NOMO-1 (cell line): ENCODE data around the gene ISOC1.

Source experiments
- DNase-seq, 2 experiments: peaks; one replicate each; lab custom pipeline; 2025; ENCODE audit not compliant: unreplicated experiment in 2 of 2; lab: John Stamatoyannopoulos, UW

Gene ISOC1

DNA sequence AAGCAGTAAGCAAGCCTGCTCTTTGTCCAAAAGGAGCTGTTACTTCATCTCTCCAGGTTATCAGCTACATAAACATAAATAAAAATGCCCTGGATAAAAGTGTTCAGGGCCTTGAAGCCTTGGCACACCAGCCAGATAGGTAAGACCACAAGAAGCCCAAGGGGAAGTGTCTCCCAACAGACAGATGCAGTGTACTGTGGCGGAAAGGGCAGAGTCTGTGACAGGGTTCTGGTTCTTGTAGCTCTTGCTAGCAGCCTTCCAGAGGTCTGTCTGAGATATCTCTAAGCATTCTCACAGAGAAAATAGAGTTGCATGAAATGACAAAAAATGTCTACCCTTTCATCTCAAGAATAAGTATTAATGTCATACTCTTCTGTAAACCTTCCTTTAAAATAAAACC, 30.1 kb downstream of the ISOC1 start:
- no peak for DNase-seq

DNA sequence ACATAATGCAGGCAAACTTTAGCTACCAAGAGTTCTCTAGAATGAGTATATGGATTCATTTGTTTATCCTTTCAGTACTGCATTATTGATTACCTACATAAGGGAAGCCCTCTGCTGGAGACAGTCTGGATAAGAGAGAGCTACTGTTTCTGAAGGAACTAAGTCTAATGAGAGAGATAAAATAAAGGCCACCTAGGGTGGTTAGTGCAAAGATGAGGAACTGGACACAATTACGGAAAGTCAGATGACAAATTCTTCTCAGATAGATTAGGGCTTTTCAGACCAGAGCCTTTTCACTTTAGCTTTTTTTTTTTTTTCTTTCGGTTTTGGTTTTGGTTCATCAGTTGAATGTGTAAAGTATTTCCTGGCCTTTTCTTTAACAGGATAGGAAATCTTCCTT, 31.3 kb downstream of the ISOC1 start:
- DNase-seq: no peak

DNA sequence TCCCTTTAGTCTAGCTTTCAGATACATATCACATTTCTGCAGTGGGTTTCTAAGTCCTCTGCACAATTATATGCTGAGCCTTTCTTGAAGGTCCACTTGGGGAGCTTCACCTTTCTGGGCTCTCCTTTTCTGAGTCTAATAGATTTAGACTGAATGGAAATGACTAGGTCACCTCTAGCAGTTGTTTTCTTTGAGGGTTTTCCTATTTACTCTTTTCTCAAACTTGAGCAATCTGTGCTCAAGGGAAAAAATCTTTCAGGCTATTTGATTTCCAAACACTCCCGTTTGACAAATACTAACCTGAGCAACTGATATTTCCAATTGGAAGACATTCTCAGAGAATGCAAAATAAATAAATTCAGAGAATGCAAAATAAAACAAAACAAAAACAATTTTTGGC, 39.0 kb downstream of the ISOC1 start:
- no peak for DNase-seq

DNA sequence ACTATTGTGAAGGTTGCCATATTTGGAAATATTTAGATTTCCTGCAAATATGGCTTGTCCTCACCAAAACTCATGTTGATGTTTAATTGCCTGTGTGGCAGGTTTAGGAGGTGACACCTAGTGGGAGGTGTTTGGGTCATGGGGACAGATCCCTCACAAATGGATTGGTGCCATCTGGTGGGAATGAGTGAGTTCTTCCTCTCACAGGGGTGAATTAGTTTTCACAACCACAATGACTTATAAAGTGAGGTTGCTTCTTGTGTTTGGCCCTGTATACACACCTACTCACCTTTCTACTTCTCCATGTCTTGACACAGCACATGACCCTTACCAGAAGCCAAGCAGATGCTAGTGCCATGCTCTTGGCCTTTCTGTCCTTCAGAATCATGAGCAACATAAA, 41.1 kb downstream of the ISOC1 start:
- DNase-seq: no peak

DNA sequence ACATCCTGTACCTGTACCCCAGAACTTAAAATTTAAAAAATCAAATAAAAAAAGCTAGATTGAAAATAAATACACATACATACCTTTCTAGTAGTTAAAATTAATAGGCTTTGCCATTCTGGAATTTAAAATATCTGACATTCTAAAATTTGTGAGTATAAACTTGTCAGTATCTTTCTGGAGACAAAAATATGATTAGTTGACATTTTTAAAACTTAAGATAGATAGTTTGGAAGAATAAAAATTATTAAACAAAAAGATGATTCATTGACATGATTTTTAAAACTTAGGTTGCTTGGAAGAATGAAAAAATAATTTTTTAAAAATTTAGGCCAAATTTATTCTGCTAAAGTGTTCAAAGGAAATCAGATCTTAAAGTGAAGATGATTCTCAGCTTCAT, 43.1 kb downstream of the ISOC1 start:
- DNase-seq: no peak

DNA sequence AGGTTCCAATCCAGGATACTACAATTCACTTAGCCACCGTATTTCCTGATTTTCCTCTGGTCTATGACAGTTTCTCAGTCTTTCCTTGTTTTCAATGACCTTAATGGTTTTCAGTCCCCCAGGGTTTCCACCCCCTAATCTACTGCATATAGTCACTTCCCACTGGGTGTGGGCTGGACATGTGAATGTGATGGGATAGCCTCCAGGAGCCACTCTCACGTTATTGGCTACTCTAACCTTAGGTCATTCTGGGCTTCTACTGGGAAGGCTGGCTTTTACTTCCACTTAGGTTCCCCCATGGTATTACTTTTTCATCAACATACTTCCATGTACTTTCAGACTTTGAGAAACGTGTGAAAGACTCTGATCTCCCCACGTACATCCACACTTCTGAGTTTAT, 46.5 kb downstream of the ISOC1 start:
- no peak for DNase-seq

DNA sequence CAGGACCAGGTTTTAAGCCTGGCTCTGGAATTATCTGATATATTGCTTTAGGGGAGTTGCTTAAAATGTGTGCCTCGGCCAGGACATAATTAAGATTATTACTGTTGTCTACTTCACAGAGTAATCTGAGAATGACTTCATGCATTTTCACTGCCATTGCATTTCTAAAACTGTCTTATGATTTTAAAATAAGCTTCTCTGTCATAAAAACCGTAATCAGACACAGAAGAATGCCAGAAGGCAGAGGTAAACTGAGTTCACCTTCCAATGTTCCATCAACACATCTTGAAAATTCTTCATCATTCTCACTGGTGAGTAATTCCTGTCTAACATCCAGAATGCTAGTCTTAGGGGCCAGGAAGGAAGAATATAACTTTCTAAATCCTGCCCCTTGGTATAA, 47.1 kb downstream of the ISOC1 start:
- DNase-seq: no peak

DNA sequence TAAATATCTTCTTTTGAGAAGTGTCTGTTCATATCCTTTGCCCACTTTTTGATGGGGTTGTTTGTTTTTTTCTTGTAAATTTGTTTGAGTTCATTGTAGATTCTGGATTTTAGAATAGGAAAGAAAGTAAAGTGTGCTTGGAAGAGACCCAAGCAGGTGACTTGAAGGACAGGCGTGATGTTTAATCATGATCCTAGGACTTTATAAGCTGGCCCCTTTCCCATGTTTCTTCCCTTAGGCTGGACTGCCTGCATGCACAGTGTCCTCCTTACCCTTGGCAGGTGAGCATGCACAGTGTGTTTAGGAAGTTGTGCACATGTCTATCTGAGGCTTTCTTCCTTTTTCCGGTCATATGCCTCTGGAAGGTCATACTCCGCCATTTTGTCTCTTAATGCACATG, 61.3 kb downstream of the ISOC1 start:
- DNase-seq: no peak

DNA sequence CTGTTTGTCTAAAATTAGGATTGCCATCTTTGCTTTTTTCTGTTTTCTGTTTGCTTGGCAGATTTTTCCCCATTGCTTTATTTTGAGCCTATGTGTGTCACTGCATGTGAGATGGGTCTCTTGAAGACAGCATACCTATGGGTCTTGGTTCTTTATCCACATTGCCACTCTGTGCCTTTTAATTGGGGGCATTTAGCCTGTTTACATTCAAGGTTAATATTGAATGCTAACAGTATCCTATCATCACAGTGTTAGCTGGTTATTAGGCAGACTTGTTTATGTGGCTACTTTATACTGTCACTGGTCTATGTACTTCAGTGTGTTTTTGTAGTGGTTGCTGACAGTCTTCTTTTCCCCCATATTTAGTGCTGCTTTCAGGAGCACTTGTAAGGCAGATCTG, 67.3 kb downstream of the ISOC1 start:
- DNase-seq: no peak
